Uterus (tissue), 2 donors: Measurements from ENCODE around the gene INPP5J.

ENCODE experiments used
- CTCF ChIP-seq, 4 experiments: fragments of 200-600 bp in 2 of 4; fragments of 450-650 bp in 2 of 4; sonication (generic) in 2 of 4; IDR thresholded peaks; one replicate each; pipeline ENCODE4 v1.5.1; 2016 to 2019; ENCODE audit warnings: antibody characterized with exemption in 4 of 4, mild to moderate bottlenecking in 2 of 4, moderate library complexity in 1 of 4
- POLR2A ChIP-seq, 2 donors: fragments of 450-650 bp; IDR thresholded peaks; one replicate each; pipeline ENCODE4 v1.6.1; 2016; ENCODE audit warnings: antibody characterized with exemption in 2 of 2, mild to moderate bottlenecking in 1 of 2, moderate library complexity in 1 of 2

DNA sequence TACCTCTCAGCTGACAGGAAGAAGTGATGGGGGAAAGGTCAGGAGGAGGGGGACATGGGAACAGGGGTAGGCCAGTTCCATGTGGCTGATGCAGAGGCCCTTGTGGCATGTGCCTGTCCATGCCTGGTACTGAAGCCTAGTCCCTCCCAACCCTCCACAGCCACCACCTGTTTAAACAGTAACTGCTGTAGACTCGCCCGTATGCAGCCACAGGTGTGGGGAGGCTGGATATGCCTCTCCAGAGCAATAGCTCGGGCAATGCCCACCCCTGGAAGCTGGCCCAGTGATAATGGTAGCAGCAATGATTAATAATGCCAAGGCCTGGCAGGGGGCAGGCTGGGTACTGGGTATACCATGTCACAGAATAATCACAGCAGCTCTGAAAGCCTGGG lies 39.4 kb upstream of the INPP5J start:
- no peak for TF ChIP-seq CTCF (IDR thresholded peaks at IDR 0.05)
- TF ChIP-seq POLR2A (IDR thresholded peaks at IDR 0.05), result no peak
